ENCODE measurements around the gene C1orf21.

- no peak for TF ChIP-seq POLR2A (IDR thresholded peaks at IDR 0.05; ENCODE audit: low read depth, low read length)
- TF ChIP-seq CTCF (conservative IDR thresholded peaks at IDR 0.05; ENCODE audit: low read depth, low read length): no peak
- no peak for TF ChIP-seq CEBPB (IDR thresholded peaks at IDR 0.05; ENCODE audit: low read depth, low read length)
- TF ChIP-seq RAD21 (IDR thresholded peaks at IDR 0.05; ENCODE audit: low read length): no peak
- TF ChIP-seq USF2 (IDR thresholded peaks at IDR 0.05; ENCODE audit: low read depth, low read length): no peak
- no peak for TF ChIP-seq MAZ (IDR thresholded peaks at IDR 0.05; ENCODE audit: borderline replicate concordance, low read depth, low read length)
- TF ChIP-seq BHLHE40 (IDR thresholded peaks at IDR 0.05; ENCODE audit: low read depth, low read length): no peak
- no peak for TF ChIP-seq RCOR1 (IDR thresholded peaks at IDR 0.05; ENCODE audit: insufficient replicate concordance, low read length)
- no peak for TF ChIP-seq CHD1 (IDR thresholded peaks at IDR 0.05; ENCODE audit: low read depth, low read length)
- TF ChIP-seq SMC3 (IDR thresholded peaks at IDR 0.05; ENCODE audit: low read depth, low read length): no peak
- no peak for TF ChIP-seq ELK1 (IDR thresholded peaks at IDR 0.05; ENCODE audit: borderline replicate concordance, low read depth, low read length)
- no peak for TF ChIP-seq RFX5 (IDR thresholded peaks at IDR 0.05; ENCODE audit: low read depth, low read length)
Measured at GRCh38 chr1:184655185-184655584, 268.4 kb downstream of the C1orf21 start.
